ENCODE measurements around the gene LRMDA. TPM values are rescaled to one million over a fixed set of nuclear protein-coding genes. Genes with fewer than 3 reads are reported as not detected.

Gene LRMDA
- total RNA-seq, 1 donor from 2014 or later: 0.96 TPM

GRCh38 chr10:76088980-76089379, 657.6 kb downstream of the LRMDA start:
- Histone ChIP-seq H3K36me3 (no peaks in the 10 kb centered on the region), H3K4me3 (no peak overlapping the region), H3K4me1 (peaks cover 0 to 7% of the 10 kb centered on the region in 2 donors), H3K27me3 (no peaks in the 10 kb centered on the region), H3K9me3 (no peaks in the 10 kb centered on the region), H3K27ac (no peak overlapping the region)
- intact Hi-C loops (cut with DNase I): loop anchor here (5.0 kb wide), 2 partner anchors 682 to 1302 kb away; no protein-coding TSS in a partner anchor
- TF ChIP-seq CTCF (IDR thresholded peaks at IDR 0.05): no peak
- no peak for DNase-seq (ENCODE audit: low spot score in 2 of 2)

- intact Hi-C loops (cut with DNase I): loop anchor here (5.0 kb wide), 2 partner anchors 682 to 1302 kb away; no protein-coding TSS in a partner anchor
- TF ChIP-seq CTCF (IDR thresholded peaks at IDR 0.05): no peak
These were observed 658.2 kb downstream of the LRMDA start for GRCh38 chr10:76089556-76090180.

GRCh38 chr10:76091926-76092325, 660.5 kb downstream of the LRMDA start:
- intact Hi-C loops (cut with DNase I): no loop called here
- DNase-seq (ENCODE audit: low spot score in 2 of 2): no peak
- Histone ChIP-seq H3K9me3 (peaks cover 0 to 2% of the 10 kb centered on the region in 2 donors), H3K4me3 (no peak overlapping the region), H3K36me3 (no peaks in the 10 kb centered on the region), H3K27me3 (no peaks in the 10 kb centered on the region), H3K4me1 (peaks cover 0 to 3% of the 10 kb centered on the region in 2 donors), H3K27ac (no peak overlapping the region)
- no peak for TF ChIP-seq CTCF (IDR thresholded peaks at IDR 0.05)

More at GRCh38 chr10:76089556-76090180, 658.2 kb downstream of the LRMDA start:
- no peak overlapping the region for H3K4me3 ChIP-seq
- H3K27me3 ChIP-seq: no peaks in the 10 kb centered on the region
- H3K9me3 ChIP-seq: no peaks in the 10 kb centered on the region
- H3K4me1 ChIP-seq: peaks cover 0 to 7% of the 10 kb centered on the region in 2 donors
- no peak overlapping the region for H3K27ac ChIP-seq
- DNase-seq (ENCODE audit: low spot score in 2 of 2): no peak
- no peaks in the 10 kb centered on the region for H3K36me3 ChIP-seq

GRCh38 chr10:76106611-76107010, 675.2 kb downstream of the LRMDA start:
- H3K36me3 ChIP-seq: no peaks in the 10 kb centered on the region
- intact Hi-C loops (cut with DNase I): loop anchor here (10.0 kb wide), 1 partner anchor 198 kb away; no protein-coding TSS in a partner anchor

GRCh38 chr10:76108563-76109359, 677.3 kb downstream of the LRMDA start:
- no peaks in the 10 kb centered on the region for H3K36me3 ChIP-seq
- DNase-seq (ENCODE audit: low spot score in 2 of 2): no peak
- no peak overlapping the region for H3K4me3 ChIP-seq
- H3K27me3 ChIP-seq: no peaks in the 10 kb centered on the region
- no peaks in the 10 kb centered on the region for H3K4me1 ChIP-seq
- TF ChIP-seq CTCF (IDR thresholded peaks at IDR 0.05): no peak
- intact Hi-C loops (cut with DNase I): loop anchor here (10.0 kb wide), 1 partner anchor 196 kb away; no protein-coding TSS in a partner anchor
- no peak overlapping the region for H3K27ac ChIP-seq
- H3K9me3 ChIP-seq: no peaks in the 10 kb centered on the region

More at GRCh38 chr10:76106611-76107010, 675.2 kb downstream of the LRMDA start:
- DNase-seq (ENCODE audit: low spot score in 2 of 2): no peak
- no peaks in the 10 kb centered on the region for H3K27me3 ChIP-seq
- no peak overlapping the region for H3K4me3 ChIP-seq
- H3K27ac ChIP-seq: no peak overlapping the region
- no peak for TF ChIP-seq CTCF (IDR thresholded peaks at IDR 0.05)
- no peaks in the 10 kb centered on the region for H3K4me1 ChIP-seq
- no peaks in the 10 kb centered on the region for H3K9me3 ChIP-seq

All from ascending aorta (tissue), 2 donors.